HUDEP-2 (cell line): ENCODE results near the gene SH3RF3.

ENCODE experiments used
- DNase-seq, 76 experiments: peaks; one replicate each; lab custom pipeline; 2025; ENCODE audit not compliant: unreplicated experiment in 76 of 76; lab: John Stamatoyannopoulos, UW

Gene SH3RF3

DNA sequence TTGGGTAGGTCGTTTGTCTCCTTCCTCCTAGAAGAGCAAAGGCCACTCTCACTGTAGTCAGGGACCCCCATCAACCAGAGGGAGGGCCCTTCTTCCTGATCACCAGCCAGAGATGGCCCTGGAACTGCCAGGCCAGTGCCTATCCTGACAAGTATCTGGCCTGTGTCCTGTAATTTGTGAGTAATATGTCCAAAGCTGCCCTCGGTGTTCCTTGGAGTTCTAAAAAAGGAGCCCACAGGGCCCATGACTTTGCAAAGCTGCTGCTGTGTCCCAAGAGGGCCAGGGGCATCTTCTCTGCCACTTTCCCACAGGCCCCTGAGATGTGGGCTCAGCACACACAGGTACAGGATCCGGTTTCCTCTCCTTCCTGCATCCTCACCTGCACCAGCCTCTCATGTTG is 272.4 kb downstream of the SH3RF3 start:
- DNase-seq: no peak

DNA sequence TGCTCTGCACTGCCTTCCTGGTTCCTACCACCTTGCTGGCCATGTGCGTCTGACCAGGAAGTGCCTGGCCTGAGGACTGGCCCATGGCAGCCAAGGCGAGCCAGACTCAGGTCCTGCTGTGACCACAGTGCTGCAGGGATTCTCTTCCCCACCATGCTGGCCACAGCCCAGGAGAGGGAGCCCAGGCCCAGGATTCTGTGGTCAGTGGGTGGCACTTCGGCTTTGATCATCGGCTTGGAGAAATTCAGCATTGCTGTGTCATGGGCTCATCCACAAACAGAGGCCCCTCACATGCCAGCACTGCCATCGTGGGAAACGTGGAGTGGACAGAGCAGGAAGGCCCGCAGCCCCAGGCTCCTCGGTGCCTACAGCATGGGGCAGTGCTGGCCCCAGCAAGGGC is 273.2 kb downstream of the SH3RF3 start:
- DNase-seq: no peak

DNA sequence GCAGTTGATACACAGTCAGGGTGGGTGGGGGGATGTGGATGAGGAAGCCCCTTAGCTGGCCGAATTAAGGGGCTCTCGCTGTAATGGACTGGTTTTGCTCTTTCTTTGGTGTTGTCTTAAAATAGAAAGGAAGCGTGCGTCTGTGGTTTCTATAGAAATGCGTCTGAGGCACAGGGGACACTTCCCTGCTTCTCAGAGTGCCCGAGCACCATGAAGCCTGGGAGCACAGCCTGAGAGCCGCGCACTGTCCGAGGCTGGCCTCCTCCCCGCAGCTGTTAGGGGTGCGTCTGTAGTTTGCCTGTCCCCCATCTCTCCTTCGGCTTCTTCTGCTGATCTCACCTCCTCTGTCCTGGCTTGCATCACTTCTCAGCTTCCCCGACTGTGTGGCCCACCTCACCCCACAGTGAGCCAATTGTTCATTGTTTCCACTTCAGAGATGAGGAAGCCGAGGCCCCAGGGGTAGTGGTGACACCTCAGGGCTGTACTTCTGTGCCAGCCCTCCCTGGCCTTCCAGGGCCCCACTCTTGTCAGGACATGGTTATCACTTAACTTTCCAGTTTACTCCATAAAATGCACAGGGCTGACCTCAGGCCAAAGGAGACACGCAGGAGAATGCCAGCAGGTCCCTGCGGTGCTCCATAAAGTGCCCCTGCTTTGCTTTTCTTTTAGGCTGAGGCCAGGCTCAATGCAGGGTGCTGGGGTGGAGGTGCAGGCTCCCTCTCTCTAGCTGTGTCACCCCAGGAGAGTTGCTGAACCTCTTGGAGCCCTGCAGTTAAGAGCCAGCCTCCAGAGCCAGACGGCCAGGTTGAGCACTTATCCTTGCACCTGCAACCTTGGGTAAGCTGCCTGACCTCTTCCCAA is 274.2 kb downstream of the SH3RF3 start:
- no peak for DNase-seq

DNA sequence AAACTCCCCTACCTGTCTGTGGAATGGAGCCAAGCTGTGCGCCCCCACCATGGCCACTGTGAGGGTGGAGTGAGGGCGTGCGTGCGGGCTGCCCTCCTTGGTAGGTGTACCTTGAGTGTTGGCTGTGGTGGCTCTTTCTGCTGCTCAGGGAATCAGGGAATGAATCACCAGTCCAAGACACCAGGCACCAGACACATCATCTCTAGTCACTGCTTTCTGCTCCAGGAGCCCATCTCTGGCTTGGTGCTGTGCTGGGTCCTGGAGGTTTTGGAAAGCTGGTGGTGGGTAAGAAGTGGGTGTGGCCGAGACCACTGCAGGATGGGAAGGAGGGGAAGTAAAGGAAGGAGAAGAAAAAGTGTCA is 274.8 kb downstream of the SH3RF3 start:
- DNase-seq: no peak

DNA sequence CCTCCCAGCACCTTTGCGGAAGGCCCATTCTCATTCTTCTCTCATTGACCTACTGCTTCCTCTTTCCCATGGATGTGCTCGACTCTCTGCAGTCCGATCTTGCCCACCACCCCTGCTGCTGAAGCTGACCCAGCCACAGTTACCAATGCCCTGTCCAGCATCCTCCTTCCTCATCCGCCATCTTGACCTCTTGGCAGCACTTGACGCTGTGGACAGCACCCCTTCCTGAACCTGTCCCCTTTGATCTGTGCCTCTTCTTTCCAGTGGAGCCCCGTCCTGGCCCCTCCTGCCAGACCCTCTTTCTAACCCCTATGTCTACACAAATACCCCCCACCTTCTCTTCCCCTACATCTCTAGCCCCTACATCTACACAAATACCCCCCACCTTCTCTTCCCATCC is 275.7 kb downstream of the SH3RF3 start:
- no peak for DNase-seq

DNA sequence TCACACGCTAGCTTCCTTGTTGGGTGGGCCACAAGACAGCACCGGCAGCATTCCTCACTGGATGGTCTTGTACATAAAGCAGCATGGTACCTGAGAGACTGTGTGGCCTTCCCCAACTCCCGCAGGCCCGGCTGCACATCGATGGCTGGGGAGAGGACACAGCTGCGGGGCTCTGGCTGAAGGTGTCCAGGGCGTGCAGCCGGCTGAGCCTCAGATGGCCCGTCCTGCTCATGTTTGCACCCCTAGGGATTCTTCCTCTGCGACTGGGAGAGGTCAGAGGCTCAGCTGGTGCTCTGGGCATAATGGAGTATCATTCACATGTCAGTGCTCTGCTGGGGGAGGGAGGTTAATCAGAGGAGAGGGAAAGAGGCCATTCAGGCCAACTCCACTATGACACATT is 276.9 kb downstream of the SH3RF3 start:
- no peak for DNase-seq

DNA sequence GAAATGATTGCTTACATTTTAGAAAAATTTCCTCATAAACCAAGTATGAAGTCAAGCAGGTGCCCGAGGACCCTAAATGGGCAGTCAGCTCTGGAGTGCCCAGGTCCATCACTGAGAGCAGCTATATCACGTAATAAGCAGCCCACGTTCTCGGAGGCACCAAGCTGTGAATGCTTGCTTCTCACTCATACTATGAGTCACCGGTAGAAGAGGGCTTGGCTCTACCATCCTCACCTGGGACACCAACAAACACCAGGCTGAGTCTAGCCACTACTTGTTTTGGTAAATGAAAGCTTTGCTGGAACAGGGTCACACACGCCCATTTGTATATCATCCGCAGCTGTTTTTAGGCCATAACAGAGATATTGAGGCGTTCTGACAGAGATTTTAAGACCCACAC is 277.3 kb downstream of the SH3RF3 start:
- DNase-seq: no peak

DNA sequence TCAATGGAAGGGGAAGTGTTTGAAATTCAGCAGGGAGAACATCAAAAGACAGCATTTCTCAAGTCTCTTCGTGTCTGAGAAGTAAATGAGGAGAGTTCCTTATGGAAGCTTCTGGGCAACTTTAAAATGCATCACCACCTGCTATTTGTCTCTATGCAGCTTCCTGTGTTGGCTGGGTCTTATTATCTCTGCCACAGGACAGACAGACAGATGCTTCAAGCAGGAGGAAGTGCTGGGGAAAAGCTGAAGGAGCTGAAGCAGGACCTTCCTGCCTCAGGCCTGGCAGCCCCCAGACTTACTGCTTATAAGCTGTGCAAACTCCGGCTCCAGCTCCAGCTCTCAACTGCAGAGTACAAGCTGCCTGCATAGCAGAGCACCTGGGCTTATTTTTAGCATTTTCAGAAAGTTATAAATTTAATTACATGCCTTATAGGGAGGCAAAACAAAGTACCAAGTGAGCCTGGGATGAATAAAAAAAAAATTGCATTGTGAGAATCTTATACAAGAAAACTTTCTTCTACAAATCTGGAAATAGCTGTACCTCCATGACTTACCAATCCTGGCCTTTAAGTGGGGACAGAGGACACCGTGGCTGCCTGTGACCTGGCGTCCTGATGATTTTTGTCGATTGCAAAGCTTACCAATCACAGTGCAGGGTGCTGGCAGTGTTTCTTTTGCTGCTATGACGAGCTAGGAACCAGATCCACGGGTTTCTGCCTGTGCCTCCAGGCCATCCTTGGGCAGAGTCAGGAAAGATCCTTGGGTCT is 278.5 kb downstream of the SH3RF3 start:
- DNase-seq: no peak

DNA sequence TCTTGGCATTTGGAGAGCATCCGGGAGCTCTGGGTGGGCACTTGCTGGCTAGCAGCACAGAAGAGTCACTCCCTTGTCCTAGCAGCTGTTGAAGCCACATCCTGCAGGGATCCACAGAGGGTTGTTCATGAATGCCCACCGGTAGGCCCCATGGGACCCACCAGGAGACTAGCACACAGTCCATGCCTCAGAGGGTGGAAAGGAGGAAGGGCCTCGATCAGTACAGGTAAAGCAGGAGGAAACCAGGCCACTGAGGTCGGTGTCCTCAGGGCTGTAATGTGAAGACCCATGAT is 279.0 kb downstream of the SH3RF3 start:
- no peak for DNase-seq

DNA sequence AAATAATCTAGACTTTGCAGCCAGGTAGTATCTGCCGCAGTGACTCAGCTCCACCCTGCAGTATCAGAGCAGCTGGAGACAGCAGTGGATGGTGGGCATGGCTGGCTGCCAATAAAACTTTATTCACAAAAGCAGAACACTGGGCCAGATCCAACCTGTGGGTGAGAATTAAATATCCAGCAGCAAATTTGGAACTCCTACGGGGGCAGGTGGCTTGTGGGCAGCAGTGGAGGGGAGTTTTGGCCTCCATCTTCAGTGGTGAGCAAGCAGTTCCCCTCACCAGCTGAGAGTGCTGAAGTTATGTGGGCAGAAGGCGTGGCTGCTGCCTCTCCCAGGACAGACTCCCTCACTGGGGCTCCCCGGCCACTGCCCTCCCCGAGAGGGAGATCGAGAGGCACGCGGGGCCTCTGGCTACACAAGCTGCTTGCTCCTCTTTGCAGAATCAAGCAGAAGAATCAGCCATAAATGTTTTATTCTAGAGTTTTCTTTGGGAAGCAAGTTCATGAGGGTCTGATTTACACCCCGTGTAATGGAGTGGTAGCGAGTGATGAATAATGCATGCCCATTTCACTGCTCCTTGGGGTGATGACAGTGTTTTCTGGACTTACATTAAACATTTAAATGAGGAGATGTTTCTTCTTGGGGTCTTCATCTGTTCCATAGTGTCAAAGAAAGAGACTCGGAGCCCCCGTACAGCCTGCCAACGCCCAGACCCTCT is 280.5 kb downstream of the SH3RF3 start:
- DNase-seq: peak in 71 of 76 experiments; percentile 3 to 83 (median 48)

DNA sequence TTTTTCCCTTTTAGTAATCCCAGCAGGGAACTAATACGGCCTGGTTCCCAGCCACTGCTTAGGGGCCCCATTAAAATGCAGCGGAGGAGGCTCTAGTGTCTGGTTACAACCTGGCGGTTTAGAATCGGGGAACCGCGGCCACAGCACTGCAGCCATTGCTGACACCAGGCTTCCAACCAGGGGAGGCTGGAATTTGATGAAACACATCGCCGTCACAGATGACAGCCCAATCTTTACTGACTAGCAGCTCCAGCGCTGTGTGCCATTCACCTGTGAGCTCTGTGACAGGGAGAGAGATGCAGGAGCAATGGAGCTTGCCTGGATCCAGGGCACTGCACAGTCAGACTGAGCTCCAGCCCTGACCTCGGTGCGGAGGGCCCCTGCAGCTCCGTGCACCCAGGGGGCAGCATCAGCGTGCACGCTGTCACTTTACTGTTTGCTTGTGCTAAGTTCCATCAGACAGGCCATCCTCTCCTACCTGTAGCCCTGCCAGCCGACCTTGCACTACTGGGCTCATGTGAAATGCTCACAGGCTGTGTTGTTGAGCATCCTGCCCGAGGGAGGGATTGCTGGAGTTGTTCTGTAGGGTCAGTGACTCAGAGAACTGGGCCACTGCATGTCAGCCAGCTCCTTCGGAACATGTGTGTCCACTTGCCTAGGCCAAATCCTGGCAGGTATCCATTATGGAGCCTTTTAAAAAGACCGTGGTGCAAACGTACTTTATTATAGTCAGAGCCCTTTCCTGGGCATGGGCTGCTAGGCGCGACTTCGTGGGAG is 281.2 kb downstream of the SH3RF3 start:
- DNase-seq: no peak

DNA sequence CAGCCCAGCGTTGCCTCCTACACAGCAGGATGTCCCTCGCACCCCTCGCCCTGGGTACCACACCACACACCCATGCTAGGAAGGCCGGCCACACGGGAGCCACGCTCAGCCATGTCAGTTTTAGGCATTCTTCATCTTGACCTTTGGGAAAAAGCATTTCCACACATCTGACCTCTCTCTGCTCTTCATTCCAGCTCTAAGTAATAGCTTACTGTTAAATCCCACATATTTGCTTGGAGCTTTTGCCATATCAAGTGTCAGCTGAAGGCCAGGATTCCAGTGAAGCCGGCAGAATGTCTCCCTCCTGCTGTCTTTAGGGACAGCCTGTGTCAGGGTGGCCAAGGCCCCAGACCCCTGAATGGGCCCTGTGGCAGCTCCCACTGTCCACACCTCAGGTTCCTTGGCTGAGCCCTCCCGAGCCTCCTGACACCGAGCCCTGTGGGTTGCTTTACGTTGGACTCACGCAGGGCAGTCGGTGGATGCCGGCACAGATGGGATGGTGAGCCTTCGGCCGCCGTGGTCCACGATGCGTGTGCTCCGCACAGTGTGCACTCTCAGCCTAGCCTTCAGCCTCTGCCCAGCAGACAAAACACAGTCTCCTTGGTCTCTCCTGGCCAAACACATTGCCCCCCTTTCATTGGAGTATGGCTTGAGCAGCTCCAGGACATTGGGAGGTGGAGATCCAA is 282.8 kb downstream of the SH3RF3 start:
- no peak for DNase-seq

DNA sequence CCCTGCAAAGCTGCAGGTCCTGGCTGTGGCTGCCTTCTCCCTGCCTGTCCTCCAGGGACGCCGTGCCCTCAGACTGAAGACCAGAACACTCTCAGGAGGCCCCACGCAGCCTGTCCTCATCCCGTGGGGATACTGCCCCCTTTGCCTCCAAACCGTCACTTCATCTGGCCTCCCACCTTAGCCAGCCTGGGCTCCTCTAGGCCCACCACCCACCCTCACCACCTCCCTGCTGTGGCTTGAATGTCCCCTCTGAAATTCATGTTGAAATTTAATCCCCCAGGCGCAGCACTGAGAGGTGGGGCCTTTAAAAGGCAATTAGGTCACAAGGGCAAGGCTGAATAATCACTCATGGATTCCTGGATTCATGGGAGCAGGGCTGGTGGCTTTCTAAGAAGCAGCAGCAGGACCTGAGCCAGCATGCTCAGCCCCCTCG is 286.6 kb downstream of the SH3RF3 start:
- no peak for DNase-seq

DNA sequence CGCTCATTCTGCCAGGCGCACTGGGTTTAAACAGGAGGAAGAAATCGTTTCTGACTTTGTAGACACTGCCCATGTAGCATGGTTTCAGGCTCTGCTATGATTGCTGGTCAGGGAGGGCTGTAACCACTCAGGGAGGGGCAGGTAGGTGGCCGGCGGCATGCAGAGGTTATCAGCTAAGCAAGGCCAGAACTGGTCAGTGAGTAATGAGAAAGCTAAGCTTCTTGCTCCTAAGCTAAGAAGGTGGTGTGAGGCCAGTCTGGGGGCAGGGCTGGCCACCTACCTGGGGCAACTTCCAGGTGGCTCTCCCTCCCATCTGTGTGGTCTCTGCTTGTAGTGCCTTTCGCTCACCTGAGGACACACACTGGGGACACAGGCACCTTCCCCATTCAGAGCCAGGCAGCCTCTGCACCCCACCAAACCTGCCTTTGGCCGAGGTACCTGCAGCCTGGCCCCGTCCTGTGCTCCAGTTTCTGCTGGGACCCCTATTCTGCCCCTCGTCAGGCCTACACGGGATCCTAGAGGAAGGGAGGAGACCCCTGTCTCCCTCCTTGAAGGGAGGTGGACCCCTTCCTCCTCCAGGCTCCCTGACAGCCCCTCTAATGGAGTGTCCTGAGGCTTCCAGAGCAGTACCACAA is 288.8 kb downstream of the SH3RF3 start:
- no peak for DNase-seq

DNA sequence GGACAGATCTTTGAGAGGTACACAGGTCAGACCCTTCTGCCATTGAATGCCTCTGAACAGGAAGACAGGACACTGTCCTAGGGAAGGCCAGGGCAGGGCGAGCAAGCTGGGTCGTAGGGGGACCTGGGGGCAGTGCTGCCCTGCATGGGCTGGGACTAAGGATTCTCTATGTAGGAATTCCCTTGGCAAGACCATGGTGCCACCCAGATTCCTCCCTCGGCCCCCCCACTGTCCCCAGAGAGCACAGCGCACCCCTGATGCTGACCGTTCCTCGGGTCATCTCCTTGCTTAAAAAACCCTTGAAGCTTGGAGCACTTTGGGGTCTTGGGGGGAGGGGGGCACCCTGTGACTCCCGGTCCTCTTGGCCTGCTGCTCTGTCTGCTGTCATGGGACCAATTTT is 289.7 kb downstream of the SH3RF3 start:
- DNase-seq: no peak

DNA sequence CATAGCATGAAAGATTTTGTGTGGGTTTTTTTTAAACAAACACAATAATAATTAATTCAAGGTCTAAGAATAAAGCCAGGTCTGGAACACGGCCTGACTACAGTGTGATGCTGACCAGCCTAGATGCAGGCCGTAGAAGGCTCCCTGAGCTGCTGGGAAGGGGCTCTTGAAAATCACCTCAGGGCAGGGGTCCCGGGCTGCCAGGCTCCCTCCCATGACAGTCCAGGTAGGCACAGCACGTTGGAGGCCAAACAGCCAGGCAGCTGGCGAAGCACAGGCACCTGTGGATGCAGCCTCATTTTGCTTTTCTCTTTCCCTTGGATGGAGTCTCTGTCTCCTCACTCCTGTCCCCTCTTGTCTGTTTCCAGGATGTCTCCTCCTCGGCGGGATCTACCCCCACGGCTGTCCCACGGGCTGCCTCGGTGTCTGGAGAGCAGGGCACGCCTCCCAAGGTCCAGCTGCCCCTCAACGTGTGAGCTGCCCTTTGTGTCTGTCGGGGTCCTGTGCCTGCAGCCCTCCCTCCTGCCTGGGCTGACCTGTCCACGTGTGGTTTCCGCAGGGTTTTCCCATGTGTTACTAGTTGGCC is 290.3 kb downstream of the SH3RF3 start:
- no peak for DNase-seq

DNA sequence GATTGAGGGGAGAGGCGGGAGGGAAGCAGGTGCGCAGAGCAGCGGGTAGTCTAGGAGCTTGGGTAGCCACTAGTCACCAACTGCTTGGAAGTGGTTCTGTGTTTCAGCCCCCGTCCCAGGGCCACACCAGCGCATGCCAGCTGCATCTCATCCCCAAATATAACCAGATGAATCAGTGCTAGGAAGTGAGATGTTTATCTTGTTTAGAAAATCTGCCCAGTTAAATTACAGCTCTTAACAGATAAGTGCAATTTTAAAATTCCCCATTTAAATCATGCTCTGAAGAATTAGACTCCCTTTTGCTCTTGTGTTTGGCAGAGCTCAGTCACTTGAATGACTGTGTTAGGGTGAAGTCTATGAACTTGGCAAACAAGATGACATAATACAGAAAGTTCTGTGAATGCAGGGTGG is 291.0 kb downstream of the SH3RF3 start:
- DNase-seq: no peak

DNA sequence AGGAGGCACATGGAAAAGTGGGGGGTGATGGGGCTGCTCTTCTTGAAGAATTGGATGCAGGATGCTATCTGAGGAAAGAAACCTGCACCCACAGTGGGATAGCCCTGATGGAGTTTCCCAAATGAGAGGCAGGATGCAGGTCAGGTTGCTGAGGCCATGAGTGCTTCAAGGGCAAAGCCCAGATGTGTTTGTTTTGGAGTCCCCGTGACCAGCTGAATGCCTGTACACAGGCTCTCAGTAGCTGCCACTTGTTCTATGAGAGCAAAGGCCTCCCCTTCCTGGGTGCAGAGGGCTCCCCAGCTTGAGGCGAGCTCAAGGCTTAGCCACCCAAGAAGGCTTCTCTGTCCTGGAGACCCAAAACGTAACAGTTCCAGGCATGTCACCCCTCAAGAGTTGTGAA is 292.1 kb downstream of the SH3RF3 start:
- DNase-seq: no peak

DNA sequence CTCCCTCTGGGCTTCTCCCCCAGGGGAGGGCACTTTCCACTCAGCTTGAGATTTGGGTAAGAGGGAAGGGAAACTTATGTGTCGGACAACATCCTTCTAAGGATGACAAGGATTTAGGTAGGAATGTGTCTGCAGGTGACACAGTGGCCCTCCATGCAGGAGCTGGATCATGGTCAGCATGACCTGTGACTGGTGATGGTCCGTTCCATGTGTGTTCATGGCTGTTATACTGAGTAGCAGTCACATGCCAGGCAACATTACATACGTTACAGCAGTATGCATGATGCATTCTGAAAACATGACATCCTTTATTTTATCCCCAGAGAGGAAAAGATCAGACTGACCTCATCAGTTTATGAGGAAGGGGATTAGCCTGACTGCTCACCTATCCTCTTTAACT is 292.6 kb downstream of the SH3RF3 start:
- no peak for DNase-seq
